Activated CD4-positive, CD25-positive, alpha-beta regulatory T cell treated with anti-CD3 and anti-CD28 coated beads, Interleukin-2, amount 50 U/mL, for 24 hours (primary cell): ENCODE measurements around the gene TGFBI.
A peak's percentile ranks its signal among the peaks of the same experiment; 100 is the strongest.

ENCODE experiments used
- ATAC-seq, 2 donors: fragments of 150-1000 bp; cut with Tn5 transposase; one replicate each; pipeline ENCODE4 v1.10.0; 2021; ENCODE audit warnings: mild to moderate bottlenecking in 1 of 2, moderate library complexity in 1 of 2

Gene TGFBI

GRCh38 chr5:136004436-136004835 lies 24.4 kb upstream of the TGFBI start:
- no peak for ATAC-seq

GRCh38 chr5:136005476-136005875 lies 23.3 kb upstream of the TGFBI start:
- no peak for ATAC-seq

- no peak for ATAC-seq
Measured at GRCh38 chr5:136006164-136006563, 22.6 kb upstream of the TGFBI start.

- no peak for ATAC-seq
Measured at GRCh38 chr5:136006761-136007251, 22.0 kb upstream of the TGFBI start.

- ATAC-seq = no peak
Measured at GRCh38 chr5:136007271-136007670, 21.5 kb upstream of the TGFBI start.

- no peak for ATAC-seq
Measured at GRCh38 chr5:136011414-136012001, 17.3 kb upstream of the TGFBI start.

- ATAC-seq = no peak
Measured at GRCh38 chr5:136012041-136012804, 16.6 kb upstream of the TGFBI start.

GRCh38 chr5:136013559-136013958 lies 15.2 kb upstream of the TGFBI start:
- ATAC-seq = no peak

GRCh38 chr5:136014049-136015002 lies 14.5 kb upstream of the TGFBI start:
- no peak for ATAC-seq

- ATAC-seq = no peak
Measured at GRCh38 chr5:136015003-136015375, 13.8 kb upstream of the TGFBI start.

GRCh38 chr5:136015966-136016650 lies 12.7 kb upstream of the TGFBI start:
- no peak for ATAC-seq

- no peak for ATAC-seq
Measured at GRCh38 chr5:136016945-136017530, 11.8 kb upstream of the TGFBI start.

GRCh38 chr5:136018814-136019783 lies 9.7 kb upstream of the TGFBI start:
- ATAC-seq = no peak

- no peak for ATAC-seq
Measured at GRCh38 chr5:136020001-136020382, 8.8 kb upstream of the TGFBI start.

- peak; percentile 33 to 56 for ATAC-seq
Measured at GRCh38 chr5:136020383-136021015, 8.3 kb upstream of the TGFBI start.

GRCh38 chr5:136021016-136021405 lies 7.8 kb upstream of the TGFBI start:
- no peak for ATAC-seq

- ATAC-seq = no peak
Measured at GRCh38 chr5:136022965-136023364, 5.8 kb upstream of the TGFBI start.

- no peak for ATAC-seq
Measured at GRCh38 chr5:136023958-136024541, 4.7 kb upstream of the TGFBI start.

- no peak for ATAC-seq
Measured at GRCh38 chr5:136025900-136026299, 2.9 kb upstream of the TGFBI start.

GRCh38 chr5:136026636-136027035 lies 2.2 kb upstream of the TGFBI start:
- ATAC-seq = no peak
